Activated gamma-delta T cell treated with anti-CD3 and anti-CD28 coated beads, Interleukin-2, amount 50 U/mL, for 16 hours (primary cell): ENCODE data around the gene SNX33.

Experiments used
- DNase-seq: peaks from one replicate; pipeline ENCODE4 v3.0.0-alpha.2; 2020; ENCODE audit warnings: low read depth

SNX33 gene

GRCh38 chr15:75641179-75641503 lies 6.6 kb upstream of the SNX33 start:
- DNase-seq, result no peak

DNA sequence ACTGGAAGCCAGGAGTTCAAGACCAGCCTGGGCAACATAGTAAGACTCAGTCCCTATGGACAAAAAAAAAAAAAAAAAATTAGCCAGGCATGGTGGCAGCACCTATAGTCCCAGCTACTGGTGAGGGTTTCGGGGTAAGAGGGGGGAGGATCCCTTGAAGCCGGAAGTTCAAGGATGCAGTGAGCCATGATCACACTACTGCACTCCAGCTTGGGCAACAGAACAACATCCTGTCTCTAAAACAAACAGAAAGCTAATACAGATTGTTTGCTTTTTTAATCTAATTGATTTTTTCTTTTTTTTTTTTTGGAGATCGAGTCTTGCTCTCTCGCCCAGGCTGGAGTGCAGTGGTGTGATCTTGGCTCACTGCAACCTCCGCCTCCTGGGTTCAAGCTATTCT lies 6.1 kb upstream of the SNX33 start:
- DNase-seq, result no peak

- DNase-seq, result no peak
Measured at GRCh38 chr15:75644376-75644775, 3.3 kb upstream of the SNX33 start.

GRCh38 chr15:75646112-75646943 lies 1.4 kb upstream of the SNX33 start:
- no peak for DNase-seq

GRCh38 chr15:75646944-75647364 lies 758 bp upstream of the SNX33 start:
- no peak for DNase-seq

- no peak for DNase-seq
Measured at GRCh38 chr15:75648156-75649000, 666 bp downstream of the SNX33 start.

- no peak for DNase-seq
Measured at GRCh38 chr15:75649045-75649761, 1.5 kb downstream of the SNX33 start.

GRCh38 chr15:75649848-75650247 lies 2.1 kb downstream of the SNX33 start:
- DNase-seq, result no peak

DNA sequence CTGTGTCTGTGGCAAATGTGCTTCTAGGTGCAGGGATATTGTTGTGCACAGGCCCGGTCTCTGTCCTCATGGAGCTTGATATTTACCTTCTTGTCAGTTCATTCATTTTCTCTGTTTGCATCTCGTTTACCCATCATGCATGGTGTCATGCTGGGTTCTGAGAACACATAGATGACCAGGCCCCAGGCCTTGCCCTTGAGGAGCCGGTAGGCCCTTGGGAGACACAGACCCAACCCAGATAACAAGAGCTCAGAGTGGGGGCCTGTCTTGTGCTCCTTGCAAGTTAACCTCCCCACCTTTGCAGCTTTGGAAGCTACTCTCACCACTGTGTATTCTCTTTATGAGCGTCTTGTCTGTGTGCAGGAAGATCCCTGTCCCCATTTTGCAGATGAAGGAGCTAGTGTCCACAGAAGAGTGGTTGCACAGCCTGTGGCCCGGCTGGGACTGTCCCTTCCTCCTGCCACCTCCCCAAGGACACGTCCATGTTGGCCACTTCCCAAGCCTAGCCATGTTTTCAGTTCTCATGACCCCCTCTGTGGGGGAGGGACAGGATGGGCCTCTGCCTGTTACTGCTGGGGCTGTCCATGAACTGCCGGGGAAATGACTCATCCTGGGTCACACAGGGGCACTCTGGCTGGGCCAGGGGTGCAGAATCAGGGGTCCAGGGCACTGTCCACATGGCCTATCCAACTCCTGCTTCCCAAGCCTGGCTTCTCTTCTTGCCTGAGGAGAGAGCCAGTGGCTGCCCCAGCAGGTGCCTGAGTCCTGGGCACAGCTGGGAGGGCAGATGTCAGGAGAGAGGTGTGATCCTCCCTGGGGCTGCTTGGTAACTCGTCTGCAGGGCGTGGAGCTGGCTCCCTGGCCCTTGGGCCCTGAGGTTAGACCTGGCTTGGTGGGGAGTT lies 3.4 kb downstream of the SNX33 start:
- DNase-seq, result no peak

- no peak for DNase-seq
Measured at GRCh38 chr15:75651810-75652543, 4.3 kb downstream of the SNX33 start.

DNA sequence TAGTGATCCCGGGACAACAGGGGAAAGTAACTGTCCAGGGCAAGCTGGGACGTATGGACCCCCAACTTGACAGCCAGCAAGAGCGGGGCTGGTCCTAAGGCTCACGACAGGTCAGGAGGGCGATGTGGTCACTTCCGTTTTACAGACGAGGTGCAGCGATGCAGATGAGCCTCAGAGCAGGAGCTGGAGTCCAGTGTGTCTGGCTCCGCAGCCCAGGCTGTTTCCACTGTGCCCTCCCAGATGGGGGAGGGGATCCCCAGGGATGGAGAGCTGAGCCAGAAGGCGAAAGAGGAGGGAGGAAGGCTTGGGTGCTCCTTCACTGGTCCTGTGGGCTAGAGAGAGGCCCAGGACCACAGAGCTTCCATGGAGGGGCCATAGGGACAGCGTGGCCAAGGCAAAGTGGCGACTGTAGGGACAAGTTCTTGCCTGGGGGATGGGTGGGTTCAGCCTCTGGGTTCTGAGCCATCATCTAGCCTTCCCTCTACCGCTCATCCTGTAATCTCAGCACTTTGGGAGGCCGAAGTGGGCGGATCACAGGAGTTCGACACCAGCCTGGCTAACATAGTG lies 5.7 kb downstream of the SNX33 start:
- DNase-seq, result no peak

- no peak for DNase-seq
Measured at GRCh38 chr15:75654201-75654907, 6.6 kb downstream of the SNX33 start.

DNA sequence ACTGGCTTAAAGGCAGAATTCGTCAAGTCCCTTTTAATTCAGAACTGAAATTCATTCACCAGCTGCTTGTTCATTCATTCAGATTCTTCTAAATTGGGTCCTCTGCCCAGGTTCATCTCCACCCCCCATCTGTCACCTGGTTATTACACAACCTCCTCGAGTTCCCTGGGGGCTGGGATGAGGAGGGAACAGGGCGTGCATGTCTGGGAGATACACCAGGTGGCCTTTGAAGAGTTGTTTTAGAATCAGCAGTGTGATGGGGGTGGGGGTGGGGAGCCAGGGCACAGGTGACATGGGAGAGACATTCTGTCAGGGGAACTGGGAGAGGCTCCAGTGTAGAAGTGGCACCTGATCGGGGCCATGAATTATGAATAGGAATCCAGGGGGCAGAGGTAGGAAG lies 8.2 kb downstream of the SNX33 start:
- DNase-seq, result no peak

- no peak for DNase-seq
Measured at GRCh38 chr15:75656331-75656730, 8.6 kb downstream of the SNX33 start.

DNA sequence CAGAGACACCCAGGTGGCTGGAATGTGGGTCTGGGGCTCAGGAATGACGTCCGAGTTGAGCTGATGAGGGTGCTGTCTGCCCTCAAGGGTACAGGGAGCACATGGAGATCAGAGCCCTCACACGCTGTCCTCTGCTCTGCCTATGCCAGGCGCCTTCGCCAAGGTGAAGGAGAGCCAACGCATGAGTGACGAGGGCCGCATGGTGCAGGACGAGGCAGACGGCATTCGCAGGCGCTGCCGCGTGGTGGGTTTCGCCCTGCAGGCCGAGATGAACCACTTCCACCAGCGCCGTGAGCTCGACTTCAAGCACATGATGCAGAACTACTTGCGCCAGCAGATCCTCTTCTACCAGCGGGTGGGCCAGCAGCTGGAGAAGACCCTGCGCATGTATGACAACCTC lies 9.1 kb downstream of the SNX33 start:
- no peak for DNase-seq

GRCh38 chr15:75659141-75659771 lies 11.5 kb downstream of the SNX33 start:
- no peak for DNase-seq

GRCh38 chr15:75659928-75660645 lies 12.4 kb downstream of the SNX33 start:
- no peak for DNase-seq

- no peak for DNase-seq
Measured at GRCh38 chr15:75661100-75661755, 13.5 kb downstream of the SNX33 start.
